K562 treated with DMSO at 1 percent for 48 hours (cell line): ENCODE data around the gene CLRN2. TPM values are rescaled to one million over a fixed set of nuclear protein-coding genes. Genes with fewer than 3 reads are reported as not detected.

Experiments used
- total RNA-seq: library from RNA; unstranded; fragments of 300-600 nt; gene quantifications from 2 replicates; pipeline ENCODE4 v1.2.3, GENCODE V29; 2022; ENCODE audit warnings: low replicate concordance; ENCODE audit errors: extremely low read depth

Gene CLRN2, protein sequence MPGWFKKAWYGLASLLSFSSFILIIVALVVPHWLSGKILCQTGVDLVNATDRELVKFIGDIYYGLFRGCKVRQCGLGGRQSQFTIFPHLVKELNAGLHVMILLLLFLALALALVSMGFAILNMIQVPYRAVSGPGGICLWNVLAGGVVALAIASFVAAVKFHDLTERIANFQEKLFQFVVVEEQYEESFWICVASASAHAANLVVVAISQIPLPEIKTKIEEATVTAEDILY
- not detected in 2 replicates for total RNA-seq

DNA sequence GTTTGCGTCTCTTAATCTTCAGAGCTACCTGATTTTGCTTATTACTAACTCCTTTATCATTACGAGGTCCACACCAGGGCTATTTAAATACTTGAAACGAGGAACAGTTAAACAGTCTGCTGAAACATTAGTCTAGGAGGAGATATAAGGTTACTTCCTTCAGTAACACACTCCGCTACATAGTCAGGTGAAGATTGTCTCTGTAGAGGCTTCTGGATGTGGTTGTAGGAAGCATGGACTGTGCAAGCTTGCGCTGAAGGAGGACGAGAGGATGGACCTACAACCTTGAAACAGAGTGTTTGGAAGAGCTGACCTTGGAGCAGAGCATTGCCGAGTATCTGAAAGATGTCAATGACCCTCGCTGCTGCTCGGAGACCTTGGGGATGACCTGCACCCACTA is at the start of gene CLRN2:
Gene CLRN2 (plus strand): TSS at position 301 of the 400 bp plus-strand sequence. CDS start 102 bp downstream, outside the sequence.

GRCh38 chr4:17511950-17512795 is 2.8 kb upstream of the CLRN2 start, which contains the start of gene QDPR:
TSS of gene QDPR (minus strand) at chr4:17512090. CDS start at chr4:17512054, 36 bp downstream.

Other genes with a start within 250 kb of the CLRN2 start
- not detected in 2 replicates for gene QDPR, start 3.1 kb upstream of the CLRN2 start, total RNA-seq
- not detected in 2 replicates for gene LAP3, start 62.0 kb downstream of the CLRN2 start, total RNA-seq
- gene MED28, start 99.5 kb downstream of the CLRN2 start, total RNA-seq: not detected in 2 replicates